Activated naive CD4-positive, alpha-beta T cell treated with anti-CD3 and anti-CD28 coated beads, Interleukin-2, amount 50 U/mL, for 24 hours (primary cell): ENCODE measurements around the gene CAP2.
"Not testable (repeated sequence)": the region's sequence is repeated elsewhere in the genome, so short reads cannot be mapped to it uniquely, and the experiment has no call there.

ENCODE experiments used
- H3K27ac Mint-ChIP-seq: one replicate; pipeline ENCODE4 v1.8.0; 2021; ENCODE audit warnings: mild to moderate bottlenecking, mixed read lengths
- H3K27me3 Mint-ChIP-seq: one replicate; pipeline ENCODE4 v1.8.0; 2021; ENCODE audit warnings: mixed read lengths
- H3K36me3 Mint-ChIP-seq: one replicate; pipeline ENCODE4 v1.8.0; 2021; ENCODE audit warnings: mixed read lengths
- H3K4me1 Mint-ChIP-seq: one replicate; pipeline ENCODE4 v1.8.0; 2021; ENCODE audit warnings: mixed read lengths
- H3K4me3 Mint-ChIP-seq: one replicate; pipeline ENCODE4 v1.8.0; 2021; ENCODE audit warnings: mild to moderate bottlenecking, mixed read lengths
- H3K9me3 Mint-ChIP-seq: one replicate; pipeline ENCODE4 v1.8.0; 2021; ENCODE audit warnings: mixed read lengths

Gene CAP2

GRCh38 chr6:17584241-17584803 is 190.9 kb downstream of the CAP2 start:
- Mint-ChIP-seq H3K9me3 (no peaks in the 10 kb centered on the region), H3K4me1 (peaks cover 16% of the 10 kb centered on the region), H3K4me3 (no peak overlapping the region), H3K36me3 (no peaks in the 10 kb centered on the region), H3K27me3 (peaks cover 3% of the 10 kb centered on the region), H3K27ac (no peak overlapping the region)

- Mint-ChIP-seq H3K27me3 (peaks cover 3% of the 10 kb centered on the region), H3K4me1 (peaks cover 28% of the 10 kb centered on the region), H3K4me3 (no peak overlapping the region), H3K27ac (no peak overlapping the region), H3K36me3 (no peaks in the 10 kb centered on the region), H3K9me3 (no peaks in the 10 kb centered on the region)
These were observed 192.5 kb downstream of the CAP2 start for GRCh38 chr6:17585766-17586490.

- not testable (repeated sequence) for H3K27me3 Mint-ChIP-seq, H3K36me3 Mint-ChIP-seq, H3K4me3 Mint-ChIP-seq, H3K27ac Mint-ChIP-seq, H3K9me3 Mint-ChIP-seq
- H3K4me1 Mint-ChIP-seq, result peaks cover 28% of the 10 kb centered on the region
These were observed 193.2 kb downstream of the CAP2 start for GRCh38 chr6:17586623-17587022.

- Mint-ChIP-seq H3K4me3 (no peak overlapping the region), H3K27ac (no peak overlapping the region), H3K36me3 (no peaks in the 10 kb centered on the region), H3K9me3 (no peaks in the 10 kb centered on the region), H3K4me1 (peaks cover 27% of the 10 kb centered on the region), H3K27me3 (no peaks in the 10 kb centered on the region)
These were observed 194.6 kb downstream of the CAP2 start for GRCh38 chr6:17588011-17588410.

GRCh38 chr6:17589406-17590096 is 196.2 kb downstream of the CAP2 start:
- no peak overlapping the region for H3K27ac Mint-ChIP-seq
- no peaks in the 10 kb centered on the region for H3K27me3 Mint-ChIP-seq
- no peak overlapping the region for H3K4me3 Mint-ChIP-seq
- H3K4me1 Mint-ChIP-seq, result peaks cover 17% of the 10 kb centered on the region
- no peaks in the 10 kb centered on the region for H3K9me3 Mint-ChIP-seq
- no peaks in the 10 kb centered on the region for H3K36me3 Mint-ChIP-seq

GRCh38 chr6:17591287-17591686 is 197.9 kb downstream of the CAP2 start:
- Mint-ChIP-seq H3K9me3 (no peaks in the 10 kb centered on the region), H3K27ac (no peak overlapping the region), H3K4me3 (no peak overlapping the region), H3K27me3 (no peaks in the 10 kb centered on the region), H3K4me1 (peaks cover 17% of the 10 kb centered on the region), H3K36me3 (no peaks in the 10 kb centered on the region)

- Mint-ChIP-seq H3K27ac (no peak overlapping the region), H3K27me3 (no peaks in the 10 kb centered on the region), H3K36me3 (no peaks in the 10 kb centered on the region), H3K4me1 (peaks cover 17% of the 10 kb centered on the region), H3K4me3 (no peak overlapping the region), H3K9me3 (no peaks in the 10 kb centered on the region)
These were observed 199.9 kb downstream of the CAP2 start for GRCh38 chr6:17593246-17593645.

GRCh38 chr6:17596085-17596484 is 202.7 kb downstream of the CAP2 start:
- H3K9me3 Mint-ChIP-seq, result no peaks in the 10 kb centered on the region
- no peaks in the 10 kb centered on the region for H3K27me3 Mint-ChIP-seq
- no peak overlapping the region for H3K27ac Mint-ChIP-seq
- no peaks in the 10 kb centered on the region for H3K36me3 Mint-ChIP-seq
- H3K4me1 Mint-ChIP-seq, result peaks cover 5% of the 10 kb centered on the region
- H3K4me3 Mint-ChIP-seq, result no peak overlapping the region

GRCh38 chr6:17599877-17600526 is 206.6 kb downstream of the CAP2 start, which contains the start of gene FAM8A1:
FAM8A1 (plus strand) TSS chr6:17600302; CDS start chr6:17600410, 108 bp downstream.
- Mint-ChIP-seq H3K9me3 (no peaks in the 10 kb centered on the region), H3K27me3 (no peaks in the 10 kb centered on the region), H3K4me3 (peak within 1 kb of the TSS; percentile 94), H3K27ac (peak within 1 kb of the TSS; percentile 81), H3K36me3 (peaks cover 6% of the 10 kb centered on the region), H3K4me1 (peaks cover 42% of the 10 kb centered on the region)

- Mint-ChIP-seq H3K9me3 (no peaks in the 10 kb centered on the region), H3K4me3 (peak overlapping the region; percentile 94), H3K4me1 (peaks cover 42% of the 10 kb centered on the region), H3K27me3 (no peaks in the 10 kb centered on the region), H3K27ac (peak overlapping the region; percentile 68), H3K36me3 (peaks cover 6% of the 10 kb centered on the region)
These were observed 207.4 kb downstream of the CAP2 start for GRCh38 chr6:17600527-17601385.

- Mint-ChIP-seq H3K9me3 (no peaks in the 10 kb centered on the region), H3K27me3 (no peaks in the 10 kb centered on the region), H3K4me1 (peaks cover 43% of the 10 kb centered on the region), H3K27ac (peak overlapping the region; percentile 68), H3K36me3 (peaks cover 6% of the 10 kb centered on the region), H3K4me3 (peak overlapping the region; percentile 94)
These were observed 207.9 kb downstream of the CAP2 start for GRCh38 chr6:17601386-17601703.

GRCh38 chr6:17602888-17603287 is 209.5 kb downstream of the CAP2 start:
- Mint-ChIP-seq H3K27ac (peak overlapping the region; percentile 38), H3K27me3 (no peaks in the 10 kb centered on the region), H3K36me3 (peaks cover 6% of the 10 kb centered on the region), H3K4me1 (peaks cover 46% of the 10 kb centered on the region), H3K9me3 (no peaks in the 10 kb centered on the region), H3K4me3 (peak overlapping the region; percentile 26)

- H3K36me3 Mint-ChIP-seq, result peaks cover 8% of the 10 kb centered on the region
- H3K9me3 Mint-ChIP-seq, result no peaks in the 10 kb centered on the region
- no peaks in the 10 kb centered on the region for H3K27me3 Mint-ChIP-seq
- H3K4me3 Mint-ChIP-seq, result no peak overlapping the region
- H3K4me1 Mint-ChIP-seq, result peaks cover 36% of the 10 kb centered on the region
- H3K27ac Mint-ChIP-seq, result no peak overlapping the region
These were observed 213.2 kb downstream of the CAP2 start for GRCh38 chr6:17606606-17607005.
